ENCODE measurements around the gene ICAM1.
"Not testable (repeated sequence)": the region's sequence is repeated elsewhere in the genome, so short reads cannot be mapped to it uniquely, and the experiment has no call there.

Gene ICAM1

GRCh38 chr19:10270616-10271394, at the start of gene ICAM1:
Gene ICAM1 (plus strand): TSS chr19:10271120. CDS start chr19:10271160, 40 bp downstream.
- DNase-seq, result peak; percentile 22

- no peak for DNase-seq
Measured at GRCh38 chr19:10222201-10222890, 48.6 kb upstream of the ICAM1 start.

GRCh38 chr19:10223488-10224213, 47.3 kb upstream of the ICAM1 start:
- DNase-seq, result no peak

GRCh38 chr19:10224337-10224736, 46.6 kb upstream of the ICAM1 start:
- no peak for DNase-seq

- DNase-seq, result no peak
Measured at GRCh38 chr19:10226021-10226375, 44.9 kb upstream of the ICAM1 start.

- DNase-seq, result no peak
Measured at GRCh38 chr19:10226376-10227025, 44.4 kb upstream of the ICAM1 start.

GRCh38 chr19:10227026-10227971, 43.6 kb upstream of the ICAM1 start:
- no peak for DNase-seq

- no peak for DNase-seq
Measured at GRCh38 chr19:10228393-10228792, 42.5 kb upstream of the ICAM1 start.

GRCh38 chr19:10228920-10229319, 42.0 kb upstream of the ICAM1 start:
- peak; percentile 31 for DNase-seq

- DNase-seq, result no peak
Measured at GRCh38 chr19:10230173-10230860, 40.6 kb upstream of the ICAM1 start.

GRCh38 chr19:10230861-10231611, 39.9 kb upstream of the ICAM1 start, which contains the start of gene S1PR2:
Gene S1PR2 (minus strand): TSS chr19:10231331. CDS start chr19:10224905, 6,426 bp downstream.
- peak; percentile 74 for DNase-seq

GRCh38 chr19:10231612-10232228, 39.2 kb upstream of the ICAM1 start:
- no peak for DNase-seq

GRCh38 chr19:10233946-10234345, 37.0 kb upstream of the ICAM1 start:
- DNase-seq, result no peak

GRCh38 chr19:10235003-10235402, 35.9 kb upstream of the ICAM1 start:
- DNase-seq, result no peak

- DNase-seq, result not testable (repeated sequence)
Measured at GRCh38 chr19:10235409-10235808, 35.5 kb upstream of the ICAM1 start.

- peak; percentile 41 for DNase-seq
Measured at GRCh38 chr19:10237702-10238101, 33.2 kb upstream of the ICAM1 start.

GRCh38 chr19:10238172-10238783, 32.6 kb upstream of the ICAM1 start:
- peak; percentile 94 for DNase-seq

- DNase-seq, result not testable (repeated sequence)
Measured at GRCh38 chr19:10241826-10242449, 29.0 kb upstream of the ICAM1 start.

GRCh38 chr19:10243606-10244005, 27.3 kb upstream of the ICAM1 start:
- DNase-seq, result no peak
